GM21528 (cell line): ENCODE data around the gene PZP.

Source experiments
- ATAC-seq: cut with Tn5 transposase; IDR thresholded peaks from one replicate; pipeline ENCODE4 v1.9.1; 2021; ENCODE audit warnings: mild to moderate bottlenecking, moderate library complexity; ENCODE audit not compliant: unreplicated experiment, low FRiP score

Gene PZP

GRCh38 chr12:9106610-9107541, 101.3 kb downstream of the PZP start:
- no peak for ATAC-seq

DNA sequence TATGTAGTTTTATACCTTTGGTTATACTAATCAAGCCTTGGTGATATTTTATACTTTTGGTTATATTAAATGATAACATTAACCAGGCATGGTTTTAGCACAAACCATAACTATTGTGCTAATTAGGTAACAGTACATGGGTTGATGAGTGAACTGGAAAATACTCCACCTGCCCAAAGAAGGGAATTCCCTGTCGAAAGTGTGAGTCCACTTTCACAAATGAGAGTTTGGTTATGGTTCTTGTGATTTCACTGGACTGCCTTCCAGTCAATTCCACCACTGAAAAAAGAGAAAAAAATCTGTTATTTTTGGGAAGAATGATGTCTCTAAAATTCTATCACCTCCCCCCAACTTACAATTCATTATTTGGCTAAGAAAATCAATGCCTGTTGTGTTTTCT, 102.1 kb downstream of the PZP start:
- no peak for ATAC-seq

- no peak for ATAC-seq
Observed at GRCh38 chr12:9104767-9105423, 103.3 kb downstream of the PZP start.

DNA sequence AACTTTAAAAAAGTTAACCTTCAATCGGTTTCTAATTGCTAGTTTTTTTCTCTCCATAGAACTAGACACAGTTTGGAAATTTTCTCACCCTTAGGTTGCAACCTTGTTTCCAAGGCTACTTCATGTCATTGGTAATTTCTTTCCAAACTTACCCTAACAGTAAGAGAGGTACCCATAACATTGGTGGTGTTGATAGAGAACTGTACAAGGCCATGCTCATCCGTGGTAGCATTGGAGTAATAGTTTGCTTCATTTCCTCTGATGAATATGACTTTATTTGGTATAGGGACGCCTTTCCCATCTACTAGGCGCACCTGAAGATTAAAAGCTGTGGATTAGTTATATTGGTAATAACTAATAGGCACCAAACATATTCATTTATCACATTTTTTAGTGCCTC, 104.1 kb downstream of the PZP start:
- no peak for ATAC-seq

- no peak for ATAC-seq
Observed at GRCh38 chr12:9103050-9103849, 104.9 kb downstream of the PZP start.

DNA sequence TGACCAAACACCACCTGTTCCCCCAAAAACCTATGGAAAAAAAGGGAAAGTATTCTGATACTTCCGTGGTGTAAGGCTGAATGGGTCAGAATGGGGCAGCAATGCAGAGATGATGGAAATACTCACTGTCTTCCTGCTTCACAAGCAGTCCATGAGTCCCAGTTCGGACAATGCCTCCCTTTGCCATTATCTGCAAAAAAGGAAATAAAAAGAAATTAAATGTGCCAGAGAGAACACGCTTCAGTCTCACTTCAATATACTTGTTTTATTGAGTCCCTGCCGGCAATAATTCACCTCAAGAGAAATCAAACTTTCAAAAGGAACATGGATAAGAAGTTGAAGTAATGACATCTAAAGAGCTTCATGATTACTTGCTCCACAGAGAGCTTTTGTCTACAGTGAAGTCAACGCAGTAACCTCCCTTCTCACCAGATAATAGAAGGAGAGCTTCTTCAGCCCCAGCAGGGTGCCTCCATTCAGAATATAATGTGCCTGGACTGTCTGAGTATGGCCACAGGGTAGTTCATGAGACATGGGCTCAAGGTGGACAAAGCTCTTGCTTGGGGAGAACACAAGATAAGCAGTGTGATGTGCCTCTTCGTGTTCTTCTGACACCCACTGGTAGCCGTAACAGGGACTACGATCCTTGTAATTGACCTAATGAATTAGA, 107.0 kb downstream of the PZP start:
- no peak for ATAC-seq

DNA sequence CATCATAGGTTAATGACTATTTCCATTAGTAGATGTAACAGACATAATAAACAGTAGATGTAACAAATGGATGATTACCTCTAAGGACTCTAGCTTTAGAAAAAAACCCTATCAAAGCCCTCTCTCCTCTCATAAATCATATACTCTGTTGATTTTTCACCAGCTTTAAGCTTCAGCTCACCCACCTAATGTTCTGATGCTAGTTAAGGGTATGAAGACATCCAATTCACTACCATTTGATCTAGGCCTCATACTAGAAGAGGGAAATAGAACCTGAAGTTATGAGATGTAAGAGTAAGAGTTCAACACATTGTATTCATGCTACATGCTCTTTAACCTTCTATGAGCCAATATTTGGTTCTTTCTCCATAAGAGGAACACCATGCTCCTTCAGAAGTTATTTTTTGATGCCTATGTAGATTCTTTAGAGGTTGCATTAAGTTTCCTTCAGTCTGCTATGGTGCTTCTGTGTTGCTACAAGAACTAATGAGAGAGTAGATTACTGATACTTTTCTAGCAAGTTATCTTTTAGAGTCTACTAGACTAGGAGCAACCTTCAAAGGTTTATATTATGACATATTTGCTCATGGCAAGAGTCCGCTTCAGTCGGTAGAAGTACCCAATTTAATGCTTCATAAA, 108.5 kb downstream of the PZP start:
- no peak for ATAC-seq
